K562 (cell line): ENCODE measurements around the gene SMIM10. TPM values are rescaled to one million over a fixed set of nuclear protein-coding genes. Genes with fewer than 3 reads are reported as not detected.

Experiments
- CSDE1 ChIP-seq, 2 experiments: fragments of 450-650 bp; IDR thresholded peaks; 2 replicates each; pipeline ENCODE4 v1.6.1; 2016; ENCODE audit warnings: mild to moderate bottlenecking in 1 of 2
- ZFX ChIP-seq: sonication (generic); formaldehyde crosslinking; IDR thresholded peaks from 2 replicates; pipeline ENCODE4 v1.8.0; 2022; ENCODE audit warnings: mild to moderate bottlenecking, missing genetic modification reagents, moderate library complexity
- polyA plus RNA-seq, 8 experiments: library from polyadenylated mRNA; depleted of rRNA in 4 of 8; stranded (reverse) in 5 of 8; unstranded in 3 of 8; fragments of >200 nt; fragmentation: Nextera tagmentation in 2 of 8; fragmentation: Illumina TruSeq in 1 of 8; extraction: Ambion mirVana in 2 of 8; extraction: Trizol in 1 of 8; gene quantifications; 2 replicates each; pipeline versions ENCODE4 v1.2.1 to v1.2.3, GENCODE V29; 2011 to 2014; ENCODE audit warnings: inconsistent platforms in 1 of 8, missing spikeins in 1 of 8
- total RNA-seq, 7 experiments: library from RNA; depleted of rRNA in 6 of 7; stranded (reverse); fragments of >200 nt in 6 of 7; fragmentation: Illumina TruSeq in 2 of 7; extraction: Trizol in 2 of 7; gene quantifications; 2 replicates each; pipeline versions ENCODE4 v1.2.1 to v1.2.3, GENCODE V29; 2011 to 2021; ENCODE audit warnings: low replicate concordance in 1 of 7
- TF ChIP-seq, protein P1 (sequence below): fragments of 450-650 bp; formaldehyde crosslinking; IDR thresholded peaks from 2 replicates; pipeline ENCODE4 v1.4.0; 2020; ENCODE audit warnings: mild to moderate bottlenecking, mixed read lengths
- TF ChIP-seq, protein P2 (sequence below): sonication (generic); formaldehyde crosslinking; IDR thresholded peaks from 2 replicates; pipeline ENCODE4 v1.8.1; 2023; ENCODE audit warnings: missing genetic modification reagents, mild to moderate bottlenecking, borderline replicate concordance

SMIM10 gene
- total and polyA plus RNA-seq, 9 of the 15 experiments (the other 6 are each of a cell fraction or from before 2014, with no cell fraction given), result 2.1 to 25.3 (median 16.4) TPM

DNA sequence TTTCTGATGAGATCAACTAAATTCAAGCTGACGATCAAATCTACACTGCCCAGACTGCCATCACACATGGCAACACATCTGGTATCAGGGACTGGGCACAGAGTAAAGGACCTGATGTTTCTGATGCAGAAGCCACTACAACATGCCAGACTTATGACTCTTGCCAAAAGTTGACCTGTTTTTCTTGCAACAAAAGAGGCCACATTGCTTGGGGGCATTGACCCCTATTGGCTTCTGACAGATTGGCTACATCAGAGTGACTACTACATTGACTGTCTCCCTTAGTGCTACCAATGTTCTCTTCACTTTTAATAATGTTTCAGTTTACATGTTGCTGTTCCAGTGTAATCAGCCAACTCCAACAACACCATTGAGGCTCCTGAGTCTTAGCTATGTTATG lies 15.3 kb upstream of the SMIM10 start (continued):
- TF ChIP-seq, protein P1, sequence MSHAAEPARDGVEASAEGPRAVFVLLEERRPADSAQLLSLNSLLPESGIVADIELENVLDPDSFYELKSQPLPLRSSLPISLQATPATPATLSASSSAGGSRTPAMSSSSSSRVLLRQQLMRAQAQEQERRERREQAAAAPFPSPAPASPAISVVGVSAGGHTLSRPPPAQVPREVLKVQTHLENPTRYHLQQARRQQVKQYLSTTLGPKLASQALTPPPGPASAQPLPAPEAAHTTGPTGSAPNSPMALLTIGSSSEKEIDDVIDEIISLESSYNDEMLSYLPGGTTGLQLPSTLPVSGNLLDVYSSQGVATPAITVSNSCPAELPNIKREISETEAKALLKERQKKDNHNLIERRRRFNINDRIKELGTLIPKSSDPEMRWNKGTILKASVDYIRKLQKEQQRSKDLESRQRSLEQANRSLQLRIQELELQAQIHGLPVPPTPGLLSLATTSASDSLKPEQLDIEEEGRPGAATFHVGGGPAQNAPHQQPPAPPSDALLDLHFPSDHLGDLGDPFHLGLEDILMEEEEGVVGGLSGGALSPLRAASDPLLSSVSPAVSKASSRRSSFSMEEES, result no peak
- TF ChIP-seq CSDE1 (IDR thresholded peaks at IDR 0.05) (no peak), ZFX (no peak)
- TF ChIP-seq, protein P2, sequence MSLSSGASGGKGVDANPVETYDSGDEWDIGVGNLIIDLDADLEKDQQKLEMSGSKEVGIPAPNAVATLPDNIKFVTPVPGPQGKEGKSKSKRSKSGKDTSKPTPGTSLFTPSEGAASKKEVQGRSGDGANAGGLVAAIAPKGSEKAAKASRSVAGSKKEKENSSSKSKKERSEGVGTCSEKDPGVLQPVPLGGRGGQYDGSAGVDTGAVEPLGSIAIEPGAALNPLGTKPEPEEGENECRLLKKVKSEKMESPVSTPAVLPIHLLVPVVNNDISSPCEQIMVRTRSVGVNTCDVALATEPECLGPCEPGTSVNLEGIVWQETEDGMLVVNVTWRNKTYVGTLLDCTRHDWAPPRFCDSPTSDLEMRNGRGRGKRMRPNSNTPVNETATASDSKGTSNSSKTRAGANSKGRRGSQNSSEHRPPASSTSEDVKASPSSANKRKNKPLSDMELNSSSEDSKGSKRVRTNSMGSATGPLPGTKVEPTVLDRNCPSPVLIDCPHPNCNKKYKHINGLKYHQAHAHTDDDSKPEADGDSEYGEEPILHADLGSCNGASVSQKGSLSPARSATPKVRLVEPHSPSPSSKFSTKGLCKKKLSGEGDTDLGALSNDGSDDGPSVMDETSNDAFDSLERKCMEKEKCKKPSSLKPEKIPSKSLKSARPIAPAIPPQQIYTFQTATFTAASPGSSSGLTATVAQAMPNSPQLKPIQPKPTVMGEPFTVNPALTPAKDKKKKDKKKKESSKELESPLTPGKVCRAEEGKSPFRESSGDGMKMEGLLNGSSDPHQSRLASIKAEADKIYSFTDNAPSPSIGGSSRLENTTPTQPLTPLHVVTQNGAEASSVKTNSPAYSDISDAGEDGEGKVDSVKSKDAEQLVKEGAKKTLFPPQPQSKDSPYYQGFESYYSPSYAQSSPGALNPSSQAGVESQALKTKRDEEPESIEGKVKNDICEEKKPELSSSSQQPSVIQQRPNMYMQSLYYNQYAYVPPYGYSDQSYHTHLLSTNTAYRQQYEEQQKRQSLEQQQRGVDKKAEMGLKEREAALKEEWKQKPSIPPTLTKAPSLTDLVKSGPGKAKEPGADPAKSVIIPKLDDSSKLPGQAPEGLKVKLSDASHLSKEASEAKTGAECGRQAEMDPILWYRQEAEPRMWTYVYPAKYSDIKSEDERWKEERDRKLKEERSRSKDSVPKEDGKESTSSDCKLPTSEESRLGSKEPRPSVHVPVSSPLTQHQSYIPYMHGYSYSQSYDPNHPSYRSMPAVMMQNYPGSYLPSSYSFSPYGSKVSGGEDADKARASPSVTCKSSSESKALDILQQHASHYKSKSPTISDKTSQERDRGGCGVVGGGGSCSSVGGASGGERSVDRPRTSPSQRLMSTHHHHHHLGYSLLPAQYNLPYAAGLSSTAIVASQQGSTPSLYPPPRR (CRISPR knock-in tag), result no peak
